ENCODE results near the gene UPK1A. TPM values are rescaled to one million over a fixed set of nuclear protein-coding genes. Genes with fewer than 3 reads are reported as not detected.

The UPK1A gene
- total RNA-seq (2021; fragmentation: NEBNext Ultra II Directional; extraction: Animal tissue kit (Norgen Biotek cat#: 25700)): 0.56 and 0.61 TPM in 2 replicates
- polyA plus RNA-seq (2011; rRNA removed): 9.8 and 9.9 TPM in 2 replicates
- 4.1 TPM for polyA plus RNA-seq (2011; cell fraction: cytosol; rRNA removed)
- polyA plus RNA-seq (2011; cell fraction: nucleus; rRNA removed): 4.6 TPM
- 0.93 to 4.4 TPM (median 3.4 TPM) in 4 replicates for polyA plus RNA-seq (2012, experiment 1 of 2)
- polyA plus RNA-seq (2012, experiment 2 of 2): 1.2 TPM
- polyA plus RNA-seq (2013, experiment 1 of 2): 1.8 TPM
- 1.9 TPM for polyA plus RNA-seq (2013, experiment 2 of 2)
- 2.0 TPM in 2 replicates for polyA minus RNA-seq (2011; rRNA and poly(A)+ RNA removed)
- not detected for polyA minus RNA-seq (2011; cell fraction: cytosol; rRNA and poly(A)+ RNA removed)
- polyA minus RNA-seq (2011; cell fraction: nucleus; rRNA and poly(A)+ RNA removed): 0.50 TPM
- long read RNA-seq, experiment 1, partial matches to known transcripts: 3 of 5 reads
- long read RNA-seq, experiment 1, other reads (novel, unspliced or antisense): 2 of 5 reads
- long read RNA-seq, experiment 2, partial matches to known transcripts: 1 of 2 reads
- long read RNA-seq, experiment 2, other reads (novel, unspliced or antisense): 1 of 2 reads

DNA sequence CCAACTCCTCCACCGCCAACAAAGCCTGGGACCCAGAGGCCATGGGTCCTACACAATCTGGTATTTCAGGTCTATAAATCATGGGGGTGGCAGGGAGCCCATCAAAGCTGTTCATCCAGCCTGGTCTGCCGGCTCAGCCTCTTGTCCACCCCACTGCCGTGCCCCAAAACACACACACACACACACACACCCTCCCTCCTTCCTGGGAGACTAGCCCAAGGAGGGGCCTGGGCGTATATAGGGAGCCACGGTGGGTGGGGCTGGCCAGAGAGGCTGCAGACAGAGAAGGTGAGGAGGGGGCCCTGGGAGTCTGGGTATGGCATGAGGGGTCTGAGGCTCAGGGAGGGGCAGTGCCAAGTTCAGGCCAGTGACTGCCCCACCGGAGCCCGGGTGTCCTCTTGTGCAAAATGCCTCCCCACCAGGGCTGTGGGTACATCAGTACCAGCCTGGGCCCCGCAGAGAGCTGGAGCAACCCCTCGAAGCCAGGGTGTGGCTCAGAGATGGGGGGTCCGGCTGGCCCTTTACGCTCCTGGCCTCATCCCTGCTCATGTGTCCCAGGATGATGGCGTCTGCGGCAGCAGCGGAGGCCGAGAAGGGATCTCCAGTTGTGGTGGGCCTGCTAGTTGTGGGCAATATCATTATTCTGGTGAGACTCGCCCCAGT lies at the start of gene UPK1A:
Gene UPK1A, plus strand, starts transcription at position 267 of the 663 bp plus-strand sequence. Its CDS starts 296 bp downstream, at position 563.
- Histone ChIP-seq H3K79me1 (ENCODE audit: low read depth, low read length) (no peaks in the 10 kb centered on the region; the same call in 1 of the 2 replicates), H4K5ac (ENCODE audit: insufficient read length, low read depth, low read length) (no peak within 1 kb of the TSS), H3K4me3 (ENCODE audit: extremely low read depth in 1 of 4, insufficient read depth in 2 of 4, low read depth in 3 of 4, low read length in 4 of 4) (no peak within 1 kb of the TSS), H2AK5ac (ENCODE audit: low read depth, low read length) (no peak within 1 kb of the TSS), H3K36me3 (ENCODE audit: control insufficient read depth in 2 of 4, insufficient read depth in 4 of 4, low read length in 3 of 4) (no peaks in the 10 kb centered on the region), H3K4me1 (replicated peaks in 1 of 4; ENCODE audit: control insufficient read depth in 3 of 4, insufficient read depth in 4 of 4, low read length in 3 of 4) (peaks cover 0 to 3% (median 0%) of the 10 kb centered on the region in 4 experiments; a peak in 2 of 7 replicates), H3K27ac (ENCODE audit: low read depth, low read length) (no peak within 1 kb of the TSS), H3K9me3 (ENCODE audit: insufficient read depth in 2 of 2, low read depth in 1 of 2, low read length in 1 of 2) (no peaks in the 10 kb centered on the region), H2AFZ (ENCODE audit: low read length) (no peak within 1 kb of the TSS), H3K23ac (ENCODE audit: insufficient read length) (no peak within 1 kb of the TSS), H3K4me2 (ENCODE audit: insufficient read depth in 1 of 2, low read depth in 2 of 2, low read length in 2 of 2) (no peak within 1 kb of the TSS), H3K18ac (ENCODE audit: extremely low read depth, low read length) (no peak within 1 kb of the TSS), H4K91ac (replicated peaks; ENCODE audit: insufficient read length, low read length) (no peak within 1 kb of the TSS), H4K8ac (ENCODE audit: extremely low read depth, insufficient read depth, low read length) (no peak within 1 kb of the TSS; the same call in 1 of the 2 replicates), H2BK12ac (ENCODE audit: low read depth, low read length) (no peak within 1 kb of the TSS), H3K79me2 (ENCODE audit: control insufficient read depth in 1 of 2, insufficient read depth in 2 of 2, low read length in 2 of 2) (no peaks in the 10 kb centered on the region), H2BK5ac (ENCODE audit: low read depth, low read length) (no peak within 1 kb of the TSS; the same call in 1 of the 2 replicates), H4K20me1 (replicated peaks in 1 of 2; ENCODE audit: control insufficient read depth in 1 of 2, insufficient read depth in 2 of 2, low read length in 2 of 2) (no peaks in the 10 kb centered on the region), H3K4ac (replicated peaks; ENCODE audit: insufficient read length, low read depth, low read length) (no peak within 1 kb of the TSS), H2BK120ac (replicated peaks; ENCODE audit: low read depth, low read length) (no peak within 1 kb of the TSS), H3K14ac (ENCODE audit: insufficient read length) (no peak within 1 kb of the TSS), H2BK20ac (ENCODE audit: low read length) (no peak within 1 kb of the TSS), H2BK15ac (ENCODE audit: low read length) (no peak within 1 kb of the TSS), H3K9ac (replicated peaks in 1 of 4; ENCODE audit: extremely low read depth in 1 of 4, low read depth in 3 of 4, low read length in 3 of 4) (no peak within 1 kb of the TSS), H3K27me3 (replicated peaks in 1 of 4; ENCODE audit: control insufficient read depth in 3 of 4, extremely low read depth in 1 of 4, insufficient read depth in 3 of 4, low read length in 3 of 4) (no peaks in the 10 kb centered on the region; a peak in 1 of 7 replicates), H3K23me2 (ENCODE audit: low read depth, low read length) (no peaks in the 10 kb centered on the region), H3K56ac (replicated peaks; ENCODE audit: insufficient read length, low read depth, low read length) (no peak within 1 kb of the TSS)
- POLR2A ChIA-PET (ENCODE audit: partially characterized antibody): interaction anchor here (1.3 to 1.6 kb wide), 2 partner anchors 13 to 18 kb away, joined by 4 read pairs; partner anchors contain the start of gene COX6B1
- FAIRE-seq (no peak), DNase-seq (ENCODE audit: low read depth in 1 of 2, low spot score in 2 of 2) (no peak)
- WGBS, 2 experiments (ENCODE audit: extremely low coverage in 1 of 2, insufficient coverage in 1 of 2, insufficient read length in 1 of 2, insufficient replicate concordance in 2 of 2, low coverage in 1 of 2, low lambda C conversion rate in 2 of 2, missing lambda C conversion rate in 1 of 2): 86% methylated on average over 16 of the region's 16 CpGs; no CpG with 5 or more reads in 1 of the 2 experiments
- CTCF ChIA-PET (ENCODE audit: partially characterized antibody): interaction anchor here (0.5 to 0.7 kb wide), 2 partner anchors 48 to 201 kb away, joined by 3 read pairs; no protein-coding TSS in a partner anchor
- TF ChIP-seq BCL11A (IDR thresholded peaks at IDR 0.05; ENCODE audit: low read depth in 2 of 2, low read length in 2 of 2): no peak
- TF ChIP-seq RXRA (IDR thresholded peaks at IDR 0.05; ENCODE audit: insufficient read depth, low read depth, low read length): no peak
- no peak for TF ChIP-seq GTF2F1 (IDR thresholded peaks at IDR 0.05; ENCODE audit: borderline replicate concordance, low read depth, low read length)
- TF ChIP-seq RAD21 (IDR thresholded peaks at IDR 0.05 in 1 of 2, conservative IDR thresholded peaks at IDR 0.05 in 1 of 2; ENCODE audit: low read depth in 2 of 2, low read length in 2 of 2): no peak
- no peak for TF ChIP-seq POLR2AphosphoS5 (IDR thresholded peaks at IDR 0.05; ENCODE audit: low read depth, low read length)
- no peak for TF ChIP-seq CBX8 (IDR thresholded peaks at IDR 0.05; ENCODE audit: borderline replicate concordance, low read depth, low read length)
- no peak for TF ChIP-seq POLR2A (IDR thresholded peaks at IDR 0.05; ENCODE audit: control extremely low read depth in 1 of 2, low read depth in 2 of 2, low read length in 2 of 2)
- no peak for TF ChIP-seq NRF1 (IDR thresholded peaks at IDR 0.05; ENCODE audit: low read depth, low read length)
- TF ChIP-seq, protein P1, sequence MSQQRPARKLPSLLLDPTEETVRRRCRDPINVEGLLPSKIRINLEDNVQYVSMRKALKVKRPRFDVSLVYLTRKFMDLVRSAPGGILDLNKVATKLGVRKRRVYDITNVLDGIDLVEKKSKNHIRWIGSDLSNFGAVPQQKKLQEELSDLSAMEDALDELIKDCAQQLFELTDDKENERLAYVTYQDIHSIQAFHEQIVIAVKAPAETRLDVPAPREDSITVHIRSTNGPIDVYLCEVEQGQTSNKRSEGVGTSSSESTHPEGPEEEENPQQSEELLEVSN (IDR thresholded peaks at IDR 0.05): no peak

All from H1 (cell line).